MCF 10A (cell line): ENCODE data around the gene DCAF15. TPM values are rescaled to one million over a fixed set of nuclear protein-coding genes. Genes with fewer than 3 reads are reported as not detected.

Experiments used
- BruUV-seq: library from RNA; stranded (reverse); fragments of 400-500 nt; replicated peaks from 2 replicates; lab custom pipeline; 2021; lab: Mats Ljungman, UMichigan
- CTCF ChIA-PET: fragments of 300-600 bp; sonication (Branson Sonifier 250); formaldehyde crosslinking; extraction: SDS; loops from one replicate; lab custom pipeline; 2021; ENCODE audit warnings: antibody characterized with exemption, inconsistent platforms; lab: Yijun Ruan, JAX
- POLR2A ChIA-PET: fragments of 300-600, 350-650 bp; sonication (Branson Sonifier 250); formaldehyde crosslinking; extraction: SDS; loops from one replicate; lab custom pipeline; 2020; ENCODE audit warnings: antibody characterized with exemption, inconsistent platforms; lab: Yijun Ruan, JAX
- DNase-seq: peaks from one replicate; pipeline ENCODE4 v3.0.0-alpha.2; 2018; ENCODE audit not compliant: unreplicated experiment
- H3K27ac Mint-ChIP-seq: one replicate; pipeline ENCODE4 v1.8.0; 2022; ENCODE audit warnings: mild to moderate bottlenecking, low read depth, mixed read lengths; ENCODE audit not compliant: unreplicated experiment
- H3K27me3 Mint-ChIP-seq: one replicate; pipeline ENCODE4 v1.8.0; 2022; ENCODE audit warnings: mixed read lengths; ENCODE audit not compliant: insufficient read depth, unreplicated experiment
- H3K36me3 Mint-ChIP-seq: one replicate; pipeline ENCODE4 v1.8.0; 2022; ENCODE audit warnings: mild to moderate bottlenecking, moderate library complexity, mixed read lengths; ENCODE audit not compliant: insufficient read depth, unreplicated experiment
- H3K4me1 Mint-ChIP-seq: one replicate; pipeline ENCODE4 v1.8.0; 2022; ENCODE audit warnings: mixed read lengths; ENCODE audit not compliant: insufficient read depth, unreplicated experiment
- H3K4me3 Mint-ChIP-seq: one replicate; pipeline ENCODE4 v1.8.0; 2022; ENCODE audit warnings: mild to moderate bottlenecking, moderate library complexity, mixed read lengths; ENCODE audit not compliant: unreplicated experiment
- H3K9me3 Mint-ChIP-seq: one replicate; pipeline ENCODE4 v1.8.0; 2022; ENCODE audit warnings: mixed read lengths; ENCODE audit not compliant: unreplicated experiment
- intact Hi-C: fragments of 100-400 bp; cut with micrococcal nuclease; formaldehyde crosslinking; loops from 2 replicates; pipeline ENCODE4 v1.14.1; 2022
- total RNA-seq: library from RNA; stranded (reverse); gene quantifications from 2 replicates; pipeline ENCODE4 v1.2.3, GENCODE V29; 2022
- TF ChIP-seq, protein P1 (sequence below): fragments of 200-600 bp; IDR thresholded peaks from one replicate; pipeline ENCODE4 v1.8.0; 2022; ENCODE audit warnings: antibody characterized with exemption, mild to moderate bottlenecking; ENCODE audit not compliant: unreplicated experiment

The DCAF15 gene
- total RNA-seq, 1 experiment from 2014 or later: 19.3 TPM

- Mint-ChIP-seq H3K9me3 (no peaks in the 10 kb centered on the region), H3K36me3 (peaks cover 75% of the 10 kb centered on the region), H3K4me1 (no peaks in the 10 kb centered on the region), H3K4me3 (no peak overlapping the region), H3K27ac (no peak overlapping the region), H3K27me3 (no peaks in the 10 kb centered on the region)
- BruUV-seq: no TSS peak
- DNase-seq: no peak
- POLR2A ChIA-PET: interaction anchor here (0.7 kb wide), 1 partner anchor 26 kb away, joined by 3 read pairs; no protein-coding TSS in a partner anchor
- TF ChIP-seq, protein P1, sequence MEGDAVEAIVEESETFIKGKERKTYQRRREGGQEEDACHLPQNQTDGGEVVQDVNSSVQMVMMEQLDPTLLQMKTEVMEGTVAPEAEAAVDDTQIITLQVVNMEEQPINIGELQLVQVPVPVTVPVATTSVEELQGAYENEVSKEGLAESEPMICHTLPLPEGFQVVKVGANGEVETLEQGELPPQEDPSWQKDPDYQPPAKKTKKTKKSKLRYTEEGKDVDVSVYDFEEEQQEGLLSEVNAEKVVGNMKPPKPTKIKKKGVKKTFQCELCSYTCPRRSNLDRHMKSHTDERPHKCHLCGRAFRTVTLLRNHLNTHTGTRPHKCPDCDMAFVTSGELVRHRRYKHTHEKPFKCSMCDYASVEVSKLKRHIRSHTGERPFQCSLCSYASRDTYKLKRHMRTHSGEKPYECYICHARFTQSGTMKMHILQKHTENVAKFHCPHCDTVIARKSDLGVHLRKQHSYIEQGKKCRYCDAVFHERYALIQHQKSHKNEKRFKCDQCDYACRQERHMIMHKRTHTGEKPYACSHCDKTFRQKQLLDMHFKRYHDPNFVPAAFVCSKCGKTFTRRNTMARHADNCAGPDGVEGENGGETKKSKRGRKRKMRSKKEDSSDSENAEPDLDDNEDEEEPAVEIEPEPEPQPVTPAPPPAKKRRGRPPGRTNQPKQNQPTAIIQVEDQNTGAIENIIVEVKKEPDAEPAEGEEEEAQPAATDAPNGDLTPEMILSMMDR: no peak
- intact Hi-C loops: no loop called here
- CTCF ChIA-PET: no interaction called here
These were observed 39.0 kb upstream of the DCAF15 start for GRCh38 chr19:13913352-13913751.

DNA sequence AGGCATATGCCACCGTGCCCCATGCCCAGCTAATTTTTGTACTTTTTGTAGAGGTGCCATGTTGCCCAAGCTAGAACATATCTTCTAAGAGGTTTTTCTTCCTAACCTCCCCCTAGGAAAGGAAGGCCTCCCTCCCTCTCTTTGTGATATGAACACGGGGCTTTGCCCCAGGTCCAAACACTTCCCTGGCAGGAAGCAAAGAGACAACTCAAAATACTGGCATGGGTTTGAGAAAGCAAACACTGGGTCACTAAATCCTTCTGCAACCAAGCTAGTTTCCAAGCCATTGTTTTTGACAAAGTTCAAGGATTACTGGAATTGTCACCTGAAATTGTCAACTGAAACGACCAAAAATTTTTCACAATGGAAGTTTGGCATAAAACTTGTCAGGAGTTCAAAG is 37.5 kb upstream of the DCAF15 start:
- CTCF ChIA-PET: interaction anchor here (1.1 kb wide), 1 partner anchor 10 kb away, joined by 4 read pairs; no protein-coding TSS in a partner anchor
- Mint-ChIP-seq H3K4me1 (no peaks in the 10 kb centered on the region), H3K27ac (no peak overlapping the region), H3K9me3 (no peaks in the 10 kb centered on the region), H3K4me3 (no peak overlapping the region), H3K36me3 (peaks cover 74% of the 10 kb centered on the region), H3K27me3 (no peaks in the 10 kb centered on the region)
- intact Hi-C loops: no loop called here
- no TSS peak for BruUV-seq
- TF ChIP-seq, protein P1: no peak
- POLR2A ChIA-PET: no interaction called here
- DNase-seq: no peak

GRCh38 chr19:13917888-13918406 is 34.4 kb upstream of the DCAF15 start:
- CTCF ChIA-PET: interaction anchor here (0.7 kb wide), 2 partner anchors 11 to 37 kb away, joined by 3 to 4 read pairs; no protein-coding TSS in a partner anchor
- no peaks in the 10 kb centered on the region for H3K9me3 Mint-ChIP-seq
- no peaks in the 10 kb centered on the region for H3K27me3 Mint-ChIP-seq
- BruUV-seq: no TSS peak
- TF ChIP-seq, protein P1: no peak
- no peak overlapping the region for H3K27ac Mint-ChIP-seq
- POLR2A ChIA-PET: no interaction called here
- no peak for DNase-seq
- H3K4me1 Mint-ChIP-seq: no peaks in the 10 kb centered on the region
- H3K36me3 Mint-ChIP-seq: peaks cover 68% of the 10 kb centered on the region
- intact Hi-C loops: no loop called here
- H3K4me3 Mint-ChIP-seq: no peak overlapping the region

DNA sequence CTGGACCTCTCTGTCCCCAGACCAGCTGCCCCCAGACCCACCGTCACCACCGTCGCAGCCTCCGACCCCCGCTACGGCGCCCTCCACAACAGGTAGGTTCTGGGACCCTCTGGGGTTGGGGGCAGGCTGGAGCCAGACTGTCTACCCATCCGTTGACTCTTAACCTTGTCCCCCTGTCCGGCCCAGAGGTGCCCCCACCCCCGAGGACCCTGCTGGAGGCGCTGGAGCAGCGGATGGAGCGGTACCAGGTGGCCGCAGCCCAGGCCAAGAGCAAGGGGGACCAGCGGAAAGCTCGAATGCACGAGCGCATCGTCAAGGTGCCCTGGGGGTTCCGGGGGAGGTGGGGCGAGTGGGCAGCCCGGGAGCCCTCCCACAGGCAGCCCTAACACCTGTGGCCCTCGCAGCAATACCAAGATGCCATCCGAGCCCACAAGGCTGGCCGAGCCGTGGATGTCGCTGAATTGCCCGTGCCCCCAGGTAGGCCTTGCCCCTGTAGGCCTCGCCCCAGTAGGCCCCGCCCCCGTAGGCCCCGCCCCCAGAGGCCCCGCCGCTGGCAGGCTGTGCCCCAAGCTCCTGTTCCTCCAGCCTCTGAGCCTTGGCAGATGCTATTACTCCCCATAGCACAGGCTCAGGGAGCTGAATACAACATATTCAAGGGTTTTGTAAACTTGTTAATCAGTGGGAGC is 33.4 kb upstream of the DCAF15 start:
- Mint-ChIP-seq H3K9me3 (no peaks in the 10 kb centered on the region), H3K27me3 (no peaks in the 10 kb centered on the region), H3K27ac (no peak overlapping the region), H3K36me3 (peaks cover 65% of the 10 kb centered on the region), H3K4me3 (no peak overlapping the region), H3K4me1 (no peaks in the 10 kb centered on the region)
- DNase-seq: no peak
- TF ChIP-seq, protein P1: no peak
- CTCF ChIA-PET: interaction anchor here (0.6 to 0.7 kb wide), 3 partner anchors 12 to 77 kb away, joined by 3 to 5 read pairs (median 3); no protein-coding TSS in a partner anchor
- no TSS peak for BruUV-seq
- POLR2A ChIA-PET: no interaction called here
- intact Hi-C loops: no loop called here
